ENCODE results near the gene CADPS.

Gene CADPS

DNA sequence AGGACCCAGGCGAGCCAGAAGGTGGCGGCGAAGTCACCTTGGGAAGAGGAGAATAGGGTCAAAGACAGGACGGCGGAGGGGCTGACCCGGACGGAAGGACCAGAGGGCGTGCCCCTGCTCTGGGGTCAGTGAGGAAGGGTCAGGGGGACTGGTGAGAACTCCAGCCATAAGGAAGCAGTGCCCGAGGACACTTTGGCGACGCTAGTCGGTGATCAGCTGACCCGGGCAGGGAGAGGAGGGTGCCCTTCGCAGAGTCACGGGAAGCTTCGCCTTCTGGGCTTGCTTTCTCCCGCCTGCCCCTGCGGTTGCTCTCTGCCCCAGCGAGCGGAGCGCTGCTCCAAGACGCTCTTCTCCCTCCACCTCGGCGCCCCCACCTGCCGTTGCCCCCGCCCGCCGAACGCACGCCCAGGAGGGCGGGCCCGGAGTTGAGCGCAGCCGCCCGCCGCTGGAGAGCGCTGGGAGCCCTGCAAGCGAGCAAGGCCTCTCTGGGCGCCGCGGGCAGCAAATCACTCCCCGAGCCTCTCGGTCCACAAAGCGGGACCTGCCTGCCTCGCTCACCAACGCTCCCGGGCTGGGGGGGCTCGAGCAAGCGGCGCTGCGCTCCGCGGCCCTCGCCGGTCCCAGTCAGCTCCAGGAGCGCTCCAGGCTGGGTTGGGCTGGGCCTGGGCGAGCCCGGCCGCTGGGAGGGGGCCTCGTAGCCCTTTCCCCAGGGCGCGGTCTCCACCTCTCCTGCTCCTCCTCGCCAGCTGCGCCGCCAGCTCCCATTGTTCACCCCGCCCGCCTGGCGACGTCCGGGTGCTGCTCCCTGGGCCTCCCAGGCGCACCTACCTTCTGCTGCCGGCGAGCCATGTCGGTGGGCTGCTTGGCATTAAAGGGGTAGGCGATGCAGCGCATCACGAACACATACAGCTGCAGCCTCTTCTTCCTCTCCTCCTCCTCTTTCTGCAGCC is 1.2 kb downstream of the CADPS start:
- no peak for DNase-seq (ENCODE audit: low spot score)

DNA sequence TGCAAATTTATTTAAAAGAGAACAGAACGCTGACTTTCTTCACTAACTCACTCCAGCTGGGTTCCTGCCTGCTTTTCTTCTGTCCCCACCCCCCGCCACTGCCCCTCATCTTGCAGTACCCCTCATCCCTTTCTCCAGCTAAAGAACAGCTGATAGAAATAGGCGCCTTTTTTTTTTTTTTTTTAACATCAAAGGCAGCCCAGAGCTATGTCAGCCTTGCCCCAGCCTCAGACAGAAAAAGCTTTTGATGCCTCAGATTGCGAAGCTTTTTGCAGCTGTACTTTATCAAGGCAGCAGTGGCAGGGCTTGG is 1.8 kb downstream of the CADPS start:
- DNase-seq (ENCODE audit: low spot score), result no peak

DNA sequence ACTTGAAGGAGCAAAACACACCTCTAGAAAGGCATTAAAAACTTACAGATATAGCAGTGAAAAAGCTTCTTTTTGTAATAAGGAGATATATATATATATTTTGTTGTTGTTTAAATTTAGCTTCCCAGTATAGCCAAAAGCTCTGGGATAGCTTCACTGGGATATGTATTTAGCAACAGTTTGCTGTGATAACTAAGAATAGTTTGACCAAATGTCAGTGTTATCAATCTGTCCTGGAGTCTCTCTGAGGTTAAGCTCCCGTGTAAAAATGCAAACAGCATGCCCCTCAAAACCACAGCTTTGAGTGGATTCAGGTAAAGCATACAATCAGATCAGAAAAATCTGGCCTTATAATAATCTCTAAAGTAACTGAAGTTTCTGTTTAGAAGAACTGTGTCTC is 2.9 kb downstream of the CADPS start:
- no peak for DNase-seq (ENCODE audit: low spot score)

DNA sequence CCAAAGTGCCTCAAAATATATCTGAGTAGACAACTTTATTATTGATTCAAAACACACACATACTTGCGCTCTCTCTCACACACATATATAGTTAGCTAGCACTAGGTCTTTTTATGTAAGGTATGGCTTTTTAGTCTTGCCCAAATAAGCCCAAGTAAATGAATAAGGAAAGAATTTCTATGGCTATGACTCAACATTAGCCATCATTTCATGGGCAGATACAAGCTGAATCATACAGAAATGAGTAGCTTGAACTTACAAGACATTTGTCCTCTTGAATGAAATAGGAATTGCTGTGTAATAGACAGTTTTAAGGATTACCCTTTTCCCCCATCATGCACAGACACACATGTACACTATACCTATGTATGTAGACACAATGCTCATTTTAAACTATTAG is 4.9 kb downstream of the CADPS start:
- DNase-seq (ENCODE audit: low spot score), result no peak

DNA sequence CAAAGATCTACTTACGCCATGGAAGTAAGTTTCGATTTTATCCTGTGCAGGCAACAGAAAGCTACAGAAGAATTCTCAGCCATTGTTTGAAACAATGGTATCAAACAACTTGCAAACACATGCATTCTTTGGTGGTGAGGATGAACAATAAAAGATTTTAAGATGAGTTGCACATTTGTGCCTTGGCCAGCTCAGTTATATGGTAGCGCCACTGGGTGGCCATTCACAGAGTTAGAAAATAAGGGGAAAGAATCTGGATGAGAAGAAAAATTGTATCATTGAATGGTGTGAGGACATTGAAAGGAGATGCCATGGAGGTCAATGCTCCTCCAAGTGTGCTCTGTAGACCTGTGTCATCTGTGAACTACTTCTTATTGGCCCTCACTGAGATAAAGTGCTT is 11.6 kb downstream of the CADPS start:
- DNase-seq (ENCODE audit: low spot score), result no peak

DNA sequence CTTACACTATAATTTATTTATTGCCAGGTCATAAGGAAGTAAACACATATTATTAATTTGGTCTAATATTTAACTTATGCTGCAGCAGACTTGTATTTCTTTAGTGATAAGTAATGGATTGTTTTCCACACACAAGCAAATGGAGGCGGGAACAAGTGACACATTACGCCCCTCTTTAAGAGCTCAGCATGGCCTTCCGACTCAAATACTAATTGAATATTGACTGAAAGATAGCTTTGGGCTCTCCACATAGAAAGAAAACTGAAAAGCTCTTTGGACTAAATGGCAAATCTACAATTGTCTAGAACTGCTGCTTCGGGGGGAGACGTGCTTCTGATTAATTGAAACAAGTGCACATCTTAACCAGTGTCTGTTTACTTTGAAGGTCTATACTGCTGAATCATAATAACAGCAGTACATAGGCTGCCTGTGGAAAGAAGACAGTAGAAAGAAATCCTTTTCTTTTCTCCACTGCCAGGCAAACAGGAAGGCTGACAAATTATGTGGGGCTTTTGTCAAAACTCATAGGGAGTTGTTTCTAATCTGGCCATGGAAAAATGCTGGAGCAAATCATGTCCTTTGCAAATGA is 15.9 kb downstream of the CADPS start:
- DNase-seq (ENCODE audit: low spot score), result no peak

DNA sequence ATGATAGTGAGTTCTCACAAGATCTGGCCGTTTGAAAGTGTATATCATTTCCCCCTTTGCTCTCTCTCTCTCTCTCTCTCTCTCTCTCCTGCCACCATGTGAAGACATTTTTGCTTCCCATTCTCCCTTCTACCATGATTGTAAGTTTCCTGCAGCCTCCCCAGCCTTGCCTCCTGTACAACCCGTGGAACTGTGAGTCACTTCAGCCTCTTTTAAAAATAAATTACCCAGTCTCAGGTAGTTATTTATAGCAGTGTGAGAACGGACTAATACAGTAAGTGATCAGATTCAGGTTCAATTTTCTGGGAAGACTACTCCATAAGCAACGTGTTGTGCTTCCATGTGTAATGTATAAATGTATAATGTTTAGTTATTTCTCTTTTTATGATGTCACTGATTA is 29.2 kb downstream of the CADPS start:
- no peak for DNase-seq (ENCODE audit: low spot score)

DNA sequence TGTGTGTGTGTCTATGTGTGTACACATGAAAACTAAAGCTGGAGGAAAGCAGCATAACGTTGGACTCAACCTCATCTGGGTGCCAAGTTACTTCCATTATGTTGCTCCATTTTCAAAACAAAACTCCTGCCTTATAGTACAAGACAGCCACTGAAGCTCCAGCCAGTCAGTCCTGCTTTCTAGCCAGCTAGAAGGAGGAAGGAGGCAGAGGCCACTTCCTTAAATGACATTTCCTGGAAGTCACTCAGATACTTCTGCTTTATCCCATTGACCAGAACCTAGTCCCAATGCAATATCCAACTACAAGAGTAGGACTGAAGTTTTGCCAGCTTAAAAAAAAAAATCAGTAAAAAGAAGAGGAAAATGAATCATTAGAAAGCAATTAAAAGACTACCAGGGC is 31.7 kb downstream of the CADPS start:
- DNase-seq (ENCODE audit: low spot score), result no peak

DNA sequence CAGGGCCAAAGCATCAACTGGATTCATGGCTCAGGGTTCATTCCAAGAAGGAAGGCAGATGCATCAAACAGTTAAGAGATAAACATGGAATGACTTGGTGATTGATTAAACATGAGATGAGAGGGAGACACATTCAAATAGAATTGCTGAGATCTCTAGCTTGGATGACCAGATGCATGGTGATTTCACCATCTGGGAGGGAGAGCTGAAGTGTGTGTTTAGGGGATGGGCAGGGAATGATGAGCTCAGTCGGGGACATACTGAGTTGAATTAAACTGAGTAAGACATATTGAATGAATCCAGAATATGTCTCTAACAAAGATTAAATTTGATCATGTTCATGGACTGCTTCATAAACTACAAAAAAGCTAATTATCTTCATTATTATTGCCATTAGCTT is 35.5 kb downstream of the CADPS start:
- no peak for DNase-seq (ENCODE audit: low spot score)

DNA sequence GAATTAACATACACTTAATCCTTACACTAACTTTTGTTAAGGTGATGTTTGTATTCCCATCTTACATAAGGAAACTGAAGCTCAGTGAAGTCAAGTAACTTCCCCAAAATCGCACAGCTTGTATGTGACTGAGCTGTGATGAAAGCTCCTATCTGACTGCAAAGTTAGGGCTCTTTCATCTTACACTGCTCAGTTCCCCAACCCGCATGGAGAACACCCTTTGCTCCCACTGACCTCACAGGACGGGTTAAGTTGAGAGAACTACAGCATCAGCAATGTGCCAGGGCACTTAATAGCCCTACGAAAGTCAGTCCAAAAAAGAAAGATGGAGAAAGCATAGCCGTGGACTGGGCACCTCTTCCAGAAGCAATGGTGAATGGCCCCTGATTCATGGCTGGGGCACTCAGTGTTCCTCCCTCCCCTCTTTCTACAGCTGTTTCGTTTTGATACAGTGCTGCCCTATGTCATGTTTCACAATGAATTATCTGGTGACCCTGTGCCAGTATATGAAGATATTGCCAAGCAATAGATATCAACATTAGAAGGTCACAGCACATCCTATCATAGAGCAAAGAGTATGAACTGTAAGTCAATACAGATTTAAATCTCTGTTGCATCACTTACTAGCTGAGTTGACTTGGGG is 38.0 kb downstream of the CADPS start:
- no peak for DNase-seq (ENCODE audit: low spot score)

DNA sequence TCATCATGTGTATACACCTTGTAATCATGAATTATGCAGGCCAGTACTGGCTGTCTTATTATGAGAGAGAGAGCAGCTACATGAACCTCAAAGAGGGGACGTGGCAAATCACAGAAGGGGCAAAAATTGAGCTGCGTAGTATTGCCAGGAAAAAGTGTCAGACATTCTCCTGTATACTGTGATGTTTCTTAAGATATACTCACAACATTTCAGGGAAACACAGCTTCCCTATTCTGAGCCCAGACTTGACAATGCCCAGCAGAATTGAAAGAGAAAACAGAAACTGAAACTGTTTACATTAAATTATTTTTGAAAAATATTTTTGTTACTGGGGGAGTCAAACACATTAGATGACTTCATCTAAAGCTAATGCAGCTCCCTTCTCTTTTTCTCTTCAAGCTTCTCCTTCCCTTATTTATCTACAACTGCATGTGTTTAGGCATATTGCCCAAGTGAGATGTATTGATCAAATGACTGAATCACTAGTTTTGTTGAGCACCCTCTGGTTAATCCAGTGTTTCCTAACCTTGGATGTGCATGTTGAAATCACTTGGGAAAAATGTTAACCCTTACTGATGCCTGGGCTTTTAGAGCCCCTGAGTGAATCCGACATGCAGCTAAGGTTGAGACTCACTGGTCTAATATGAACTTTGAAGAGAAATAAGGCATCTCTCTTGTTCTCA is 39.5 kb downstream of the CADPS start:
- DNase-seq (ENCODE audit: low spot score), result no peak

DNA sequence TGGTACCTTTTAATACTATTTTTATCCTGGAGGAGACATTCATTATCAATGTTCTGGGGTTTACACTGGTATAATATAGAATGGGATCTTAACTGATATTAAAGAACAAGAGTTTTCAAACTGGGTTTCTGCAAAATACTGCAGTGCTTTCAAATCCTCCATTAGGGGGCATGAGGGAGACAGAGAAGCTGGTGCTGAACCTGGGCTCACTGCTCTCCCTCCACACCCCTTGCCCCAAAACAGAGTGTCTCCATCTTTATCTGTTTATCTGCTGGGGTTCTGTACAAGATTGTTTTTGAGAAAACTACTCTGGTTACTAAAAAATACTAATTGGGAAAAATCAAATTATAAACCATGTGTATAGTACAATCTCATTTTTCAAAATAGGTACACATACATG is 41.7 kb downstream of the CADPS start:
- DNase-seq (ENCODE audit: low spot score), result no peak

DNA sequence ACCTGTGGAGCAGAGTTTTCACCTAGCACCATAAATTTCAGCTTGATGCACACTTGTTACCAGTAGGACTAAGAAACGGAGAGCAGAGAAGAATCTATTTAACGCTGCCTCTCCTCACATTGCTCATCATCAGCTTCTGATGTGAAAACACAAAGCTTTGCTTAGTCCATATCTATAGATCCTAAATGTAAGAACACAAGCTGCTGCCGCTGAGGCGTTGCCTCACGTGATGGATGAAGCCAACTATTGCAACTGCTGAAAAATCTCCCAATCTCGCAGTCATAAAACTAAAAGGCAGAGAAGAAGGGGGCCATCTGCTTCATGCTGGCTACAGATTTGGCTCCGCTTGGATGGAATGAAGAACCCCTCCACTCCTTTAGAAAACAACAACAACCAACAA is 42.7 kb downstream of the CADPS start:
- DNase-seq (ENCODE audit: low spot score), result no peak

DNA sequence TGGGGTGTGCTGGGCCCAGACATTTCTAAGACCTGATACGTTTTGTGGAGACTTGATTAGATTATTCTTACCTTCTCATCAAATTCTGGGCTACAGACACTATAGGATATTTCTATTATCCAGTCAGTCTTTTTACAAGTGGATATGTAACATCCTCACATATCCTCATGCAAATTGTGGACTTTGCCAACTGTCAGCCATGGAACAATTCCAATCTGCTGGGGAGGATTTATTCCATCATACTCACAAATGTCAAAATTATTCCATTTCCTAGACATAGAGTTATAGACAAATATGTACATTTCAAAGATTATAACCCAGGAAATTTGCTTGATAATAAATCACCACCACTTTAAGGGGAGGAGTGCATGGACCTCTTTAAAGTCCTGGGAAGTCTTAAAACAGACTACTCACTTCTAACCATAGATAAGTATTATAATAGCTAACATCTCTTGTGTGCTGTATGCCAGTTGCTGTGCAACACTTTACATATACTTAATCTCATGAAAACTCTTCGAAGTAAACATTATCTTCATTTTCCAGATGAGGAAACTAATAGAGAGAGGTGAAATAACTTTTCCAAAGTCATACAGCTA is 44.4 kb downstream of the CADPS start:
- DNase-seq (ENCODE audit: low spot score), result no peak

DNA sequence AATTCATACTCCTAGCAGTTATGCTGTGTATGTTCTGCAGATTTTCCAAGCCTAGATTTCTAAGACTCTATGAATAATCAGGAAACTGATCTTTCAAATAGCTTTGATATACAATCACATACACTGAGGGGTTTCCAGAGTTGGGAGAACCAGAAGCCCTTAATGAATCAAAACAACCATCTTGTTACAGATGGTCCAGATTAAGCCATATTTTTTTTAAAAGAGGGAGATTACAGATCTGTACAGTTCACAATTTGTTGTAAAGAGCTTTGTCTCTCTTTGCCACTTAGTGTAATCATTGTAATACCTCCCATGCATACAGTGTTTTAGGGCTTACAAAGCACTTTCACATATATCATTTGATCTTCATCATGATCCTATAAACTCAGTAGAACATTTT is 47.7 kb downstream of the CADPS start:
- no peak for DNase-seq (ENCODE audit: low spot score)

DNA sequence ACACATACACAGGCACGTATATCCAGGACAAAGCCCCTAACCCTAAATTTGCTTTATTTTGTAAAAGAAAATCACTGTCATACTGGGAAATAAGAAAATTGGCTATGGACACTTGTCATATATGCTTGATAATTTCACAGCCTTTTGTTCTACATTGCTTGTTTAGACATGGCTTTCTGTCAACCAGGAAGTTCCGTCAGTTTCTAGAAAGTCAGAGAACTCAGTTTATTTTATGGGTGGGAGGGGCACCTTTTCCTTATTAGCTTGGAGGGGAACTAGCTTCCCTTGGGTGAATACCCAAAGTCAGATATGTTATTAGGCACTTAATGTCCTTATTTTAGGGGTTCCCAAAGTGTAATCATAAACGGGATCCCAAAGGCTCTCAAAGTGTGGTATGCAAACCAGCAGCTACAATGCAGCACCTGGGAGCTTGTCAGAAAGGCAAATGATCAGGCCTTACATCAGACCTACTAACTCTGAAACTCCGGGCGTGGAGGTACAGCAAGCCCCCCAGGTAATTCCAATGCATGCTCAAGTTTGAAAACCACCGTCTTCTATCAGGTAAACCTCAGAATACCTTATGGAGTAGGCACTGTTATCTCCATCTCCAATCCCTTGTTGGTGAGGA is 50.1 kb downstream of the CADPS start:
- DNase-seq (ENCODE audit: low spot score), result no peak

DNA sequence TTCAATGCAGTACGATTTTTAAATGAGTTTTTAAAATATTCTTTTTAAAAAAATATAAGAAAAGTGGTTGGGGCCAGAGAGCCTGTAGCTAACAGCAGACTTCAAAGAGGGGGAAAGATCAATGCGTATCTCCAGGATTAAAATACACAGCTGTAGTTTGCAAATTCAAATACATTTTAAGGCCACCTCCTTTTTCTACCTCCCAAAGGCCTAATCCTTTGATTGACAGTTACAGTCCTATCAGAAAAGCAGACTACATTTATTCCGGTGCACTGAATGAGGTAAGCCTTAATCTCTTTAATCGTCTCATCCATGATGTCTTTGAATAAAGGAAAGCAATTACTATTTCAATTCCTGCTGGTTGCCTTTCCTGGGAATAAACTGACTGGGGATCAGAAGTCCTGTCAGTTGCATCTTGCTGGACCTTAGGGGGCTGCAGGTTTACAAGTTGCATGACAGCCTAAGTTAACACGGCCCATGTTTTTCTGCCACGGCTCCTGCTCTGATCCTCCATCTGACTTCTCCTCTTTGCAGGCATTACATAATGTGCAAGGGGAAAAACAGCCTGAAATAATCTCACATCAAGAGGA is 51.7 kb downstream of the CADPS start:
- no peak for DNase-seq (ENCODE audit: low spot score)

DNA sequence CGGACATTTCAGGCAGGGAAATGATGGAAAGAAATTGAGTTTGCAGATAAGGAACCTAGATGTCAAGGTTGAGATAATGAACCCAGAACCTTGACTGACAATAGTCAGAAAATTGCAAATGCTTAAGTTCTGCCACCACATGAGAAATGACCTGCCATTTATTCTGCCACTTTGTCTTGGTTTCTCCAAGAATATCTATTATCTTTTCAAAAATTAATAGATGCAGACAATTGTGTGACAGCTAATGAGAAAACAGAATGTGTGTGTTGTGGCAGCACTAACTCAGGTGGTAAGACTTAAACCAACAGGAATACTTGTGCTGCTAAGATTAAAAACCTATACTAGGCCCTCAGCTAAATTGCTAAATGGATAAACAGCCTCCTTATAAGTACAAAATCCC is 52.3 kb downstream of the CADPS start:
- no peak for DNase-seq (ENCODE audit: low spot score)

DNA sequence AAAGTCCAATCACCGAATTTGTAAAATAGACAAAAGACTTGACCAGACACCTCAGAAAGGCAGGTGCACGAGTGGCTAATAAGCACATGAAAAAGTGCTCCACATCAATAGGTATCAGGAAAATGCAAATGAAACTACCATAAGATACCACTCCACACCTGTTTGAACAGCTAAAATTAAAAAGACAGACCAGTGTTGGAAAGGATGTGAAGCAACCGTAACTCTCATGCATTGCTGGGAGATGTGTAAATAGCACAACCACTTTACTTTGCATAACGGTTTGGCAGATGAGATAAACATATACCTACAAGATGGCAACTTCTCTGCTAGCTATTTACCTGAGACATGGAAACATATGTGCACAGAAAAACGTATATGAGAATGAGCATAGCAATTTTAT is 56.9 kb downstream of the CADPS start:
- no peak for DNase-seq (ENCODE audit: low spot score)

DNA sequence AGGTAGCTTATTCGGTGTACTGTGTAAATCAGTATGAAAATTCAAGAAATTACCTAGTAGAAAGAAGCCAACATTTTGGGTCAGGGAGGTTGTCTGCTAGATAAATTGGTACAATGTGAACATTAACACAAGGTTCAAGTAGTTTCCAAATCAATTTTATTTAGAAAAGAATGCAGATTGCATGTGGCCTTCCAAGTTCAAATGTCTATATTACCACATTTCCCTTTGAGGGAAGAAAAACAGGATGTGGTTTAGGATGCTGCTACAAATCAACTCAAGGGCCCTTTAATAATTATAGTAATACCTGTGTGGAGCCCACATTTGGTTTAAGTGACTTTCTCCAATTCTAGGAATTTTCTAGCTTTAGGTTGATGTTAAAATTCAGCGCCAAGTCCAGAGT is 57.5 kb downstream of the CADPS start:
- no peak for DNase-seq (ENCODE audit: low spot score)

DNA sequence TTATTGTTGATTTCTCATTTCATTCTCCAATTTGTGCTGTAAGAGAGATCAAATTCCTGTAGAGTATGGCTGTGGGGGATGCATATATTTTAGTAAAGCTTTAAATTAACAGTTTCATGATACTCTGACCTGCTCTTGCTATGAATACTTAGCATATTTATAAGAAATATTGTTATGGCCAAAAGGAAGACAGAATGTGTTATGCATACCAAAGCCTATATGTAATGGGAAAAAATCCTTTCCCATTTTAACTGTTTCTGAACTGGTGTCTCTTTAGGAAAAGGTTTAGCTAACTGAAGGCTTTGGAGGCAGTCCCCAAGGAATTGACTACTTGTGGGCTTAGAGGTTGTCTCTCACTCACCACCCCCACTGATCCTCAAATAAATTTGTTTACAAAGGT is 59.2 kb downstream of the CADPS start:
- DNase-seq (ENCODE audit: low spot score), result no peak

DNA sequence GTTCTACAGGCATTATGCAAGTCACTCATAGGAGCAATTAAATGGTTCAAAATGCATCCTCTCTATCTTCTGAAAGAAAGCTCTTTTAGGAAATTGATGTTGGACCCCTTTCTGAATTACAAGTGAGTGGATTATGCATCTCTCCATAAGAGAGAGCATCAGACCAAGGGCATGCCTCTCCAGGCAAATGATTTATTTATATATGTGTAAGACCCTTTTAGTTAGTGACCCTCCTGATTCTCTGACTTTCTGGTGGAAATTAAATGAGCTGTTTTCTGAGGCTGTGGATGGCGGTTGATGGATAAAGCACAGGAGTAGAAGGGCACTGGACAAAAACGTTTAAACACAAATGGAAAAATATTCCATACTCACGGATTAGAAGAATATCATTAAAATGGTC is 62.6 kb downstream of the CADPS start:
- no peak for DNase-seq (ENCODE audit: low spot score)
